HuH-7 (cell line): ENCODE results near the gene ZMYND19.
A peak's percentile ranks its signal among the peaks of the same experiment; 100 is the strongest.
"Not testable (repeated sequence)": the region's sequence is repeated elsewhere in the genome, so short reads cannot be mapped to it uniquely, and the experiment has no call there.

Source experiments
- DNase-seq: peaks from one replicate; pipeline ENCODE4 v3.0.0; 2011; ENCODE audit warnings: low spot score

The ZMYND19 gene

GRCh38 chr9:137588891-137589290 is 1.4 kb downstream of the ZMYND19 start:
- no peak for DNase-seq

- DNase-seq = no peak
These were observed 2.0 kb downstream of the ZMYND19 start for GRCh38 chr9:137588311-137588710.

- no peak for DNase-seq
These were observed 3.5 kb downstream of the ZMYND19 start for GRCh38 chr9:137586854-137587253.

- no peak for DNase-seq
These were observed 6.4 kb downstream of the ZMYND19 start for GRCh38 chr9:137583957-137584356.

GRCh38 chr9:137583347-137583746 is 7.0 kb downstream of the ZMYND19 start:
- DNase-seq = no peak

- peak; percentile 67 for DNase-seq
These were observed 7.9 kb downstream of the ZMYND19 start for GRCh38 chr9:137582286-137582860.

- DNase-seq = no peak
These were observed 8.7 kb downstream of the ZMYND19 start for GRCh38 chr9:137581361-137582285.

GRCh38 chr9:137580954-137581322 is 9.4 kb downstream of the ZMYND19 start:
- DNase-seq = no peak

GRCh38 chr9:137580209-137580953 is 9.9 kb downstream of the ZMYND19 start:
- no peak for DNase-seq

GRCh38 chr9:137579259-137579604 is 11.1 kb downstream of the ZMYND19 start:
- DNase-seq = peak; percentile 30

GRCh38 chr9:137578518-137579258 is 11.6 kb downstream of the ZMYND19 start, which contains the start of gene DPH7:
TSS of gene DPH7 (minus strand) at chr9:137578925. CDS start at chr9:137578777, 148 bp downstream.
- peak; percentile 97 for DNase-seq

GRCh38 chr9:137575716-137576411 is 14.4 kb downstream of the ZMYND19 start:
- DNase-seq = no peak

- DNase-seq = no peak
These were observed 15.0 kb downstream of the ZMYND19 start for GRCh38 chr9:137575364-137575715.

GRCh38 chr9:137574192-137574591 is 16.1 kb downstream of the ZMYND19 start:
- no peak for DNase-seq

GRCh38 chr9:137570566-137570965 is 19.7 kb downstream of the ZMYND19 start:
- DNase-seq = no peak

- no peak for DNase-seq
These were observed 20.6 kb downstream of the ZMYND19 start for GRCh38 chr9:137569609-137570203.

- DNase-seq = not testable (repeated sequence)
These were observed 21.9 kb downstream of the ZMYND19 start for GRCh38 chr9:137568445-137568844.

GRCh38 chr9:137564817-137565411 is 25.4 kb downstream of the ZMYND19 start:
- DNase-seq = no peak

- DNase-seq = no peak
These were observed 26.2 kb downstream of the ZMYND19 start for GRCh38 chr9:137564134-137564533.

- DNase-seq = no peak
These were observed 32.2 kb downstream of the ZMYND19 start for GRCh38 chr9:137558127-137558526.
